ENCODE measurements around the gene POMGNT1. TPM values are rescaled to one million over a fixed set of nuclear protein-coding genes. Genes with fewer than 3 reads are reported as not detected.
A peak's percentile ranks its signal among the peaks of the same experiment; 100 is the strongest.

The POMGNT1 gene
- total RNA-seq, 1 experiment from 2014 or later, result 62.5 TPM

DNA sequence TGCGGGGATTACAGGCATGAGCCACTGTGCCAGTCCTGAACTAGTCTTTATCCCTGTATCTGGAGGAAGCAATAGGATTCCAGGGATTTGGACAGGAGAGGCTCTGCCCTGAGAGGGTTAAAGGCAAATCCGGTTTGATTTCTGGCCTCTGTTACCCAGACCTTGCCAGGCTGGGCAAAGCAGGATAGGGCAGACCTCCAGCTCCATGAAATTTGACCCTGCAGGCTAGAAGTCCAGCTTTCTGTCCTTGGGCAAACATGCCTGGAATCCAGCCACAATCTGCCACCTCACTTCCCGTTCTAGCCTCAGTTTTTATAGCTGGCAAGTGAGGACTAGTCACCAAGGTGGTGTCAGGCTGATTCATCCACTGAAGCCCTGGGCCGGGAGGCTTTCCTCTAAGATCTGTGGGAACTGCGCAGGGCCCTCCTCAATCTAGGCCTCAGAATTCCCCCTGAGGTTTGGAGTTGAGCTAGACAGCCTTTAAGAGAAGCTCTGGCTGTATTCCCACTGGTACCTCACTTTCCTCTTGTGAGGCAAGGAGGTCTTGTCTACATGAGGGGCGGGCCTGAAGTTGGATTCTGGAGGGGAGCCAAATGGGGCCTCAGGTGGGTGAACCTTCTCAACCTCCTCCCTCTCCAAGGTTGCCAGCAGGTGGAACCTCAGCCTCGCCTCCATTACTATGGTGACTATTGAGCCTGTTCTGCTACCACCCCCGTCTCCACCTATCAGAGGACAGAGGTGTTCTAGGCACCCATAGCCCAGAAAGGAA lies 15.0 kb downstream of the POMGNT1 start:
- DNase-seq (ENCODE audit: low read depth), result peak; percentile 99

DNA sequence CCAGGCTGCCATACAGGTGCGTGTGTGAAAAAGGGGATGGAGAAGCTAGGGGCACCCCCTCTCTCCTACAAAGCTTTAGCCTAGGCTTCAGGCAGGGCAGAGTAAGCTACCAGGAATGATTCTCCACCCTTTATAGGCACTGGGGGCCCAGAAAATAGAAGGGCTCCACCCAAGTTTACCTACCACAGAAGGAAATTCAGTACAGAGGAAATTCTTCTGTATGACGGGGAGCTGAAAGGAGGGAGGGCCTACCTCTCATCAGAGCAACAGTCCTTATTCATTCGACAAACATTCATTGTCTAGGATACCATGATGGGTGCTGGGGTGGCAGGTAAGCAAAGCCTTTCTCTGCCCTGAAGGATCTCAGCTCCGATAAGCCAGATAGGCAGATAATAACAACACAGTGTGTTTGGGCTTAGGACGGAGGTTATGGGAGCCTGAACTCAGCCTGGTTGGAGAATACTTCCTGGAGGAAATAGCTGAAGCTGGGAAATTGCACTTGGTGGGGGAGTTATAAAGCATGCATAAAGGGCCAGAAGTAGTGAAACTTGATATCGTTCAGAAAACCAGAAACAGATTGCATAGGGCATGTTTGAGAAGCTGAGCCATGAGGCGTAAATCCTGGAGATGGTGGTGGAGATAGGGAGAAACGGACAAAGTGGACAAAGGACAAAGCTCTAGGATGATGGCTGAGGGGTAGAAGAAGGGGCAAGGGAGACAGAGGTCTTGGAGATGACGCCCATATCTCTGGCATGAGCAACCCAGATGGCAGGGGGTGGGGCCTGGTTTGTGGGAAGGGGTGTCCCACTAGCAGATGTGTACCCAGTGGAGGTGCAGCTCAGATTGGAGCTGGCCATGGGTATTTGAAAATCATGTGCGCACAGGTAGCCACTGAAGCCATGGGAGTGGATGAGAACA lies 16.6 kb downstream of the POMGNT1 start:
- DNase-seq (ENCODE audit: low read depth), result peak; percentile 77

DNA sequence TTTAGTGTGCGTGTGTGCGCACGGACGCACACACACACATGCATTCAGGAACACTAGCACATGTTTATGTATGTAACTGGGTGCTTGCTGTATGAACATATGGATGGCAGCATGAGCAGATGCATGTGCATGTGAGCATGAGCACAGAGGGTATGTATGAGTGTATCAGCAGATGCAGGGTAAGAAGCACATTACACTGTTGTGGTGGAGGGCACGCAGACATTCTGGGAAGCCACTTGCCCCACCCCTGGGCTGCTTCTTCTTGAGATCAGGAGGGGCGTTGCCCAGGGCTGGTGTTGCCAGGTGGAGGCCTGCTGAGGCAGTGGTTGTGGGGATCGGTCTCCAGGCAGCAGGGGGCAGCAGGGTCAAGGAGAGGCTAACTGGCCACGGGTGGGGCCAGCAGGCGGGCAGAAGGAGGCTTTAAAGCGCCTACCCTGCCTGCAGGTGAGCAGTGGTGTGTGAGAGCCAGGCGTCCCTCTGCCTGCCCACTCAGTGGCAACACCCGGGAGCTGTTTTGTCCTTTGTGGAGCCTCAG lies 18.1 kb downstream of the POMGNT1 start:
- DNase-seq (ENCODE audit: low read depth), result peak; percentile 36

DNA sequence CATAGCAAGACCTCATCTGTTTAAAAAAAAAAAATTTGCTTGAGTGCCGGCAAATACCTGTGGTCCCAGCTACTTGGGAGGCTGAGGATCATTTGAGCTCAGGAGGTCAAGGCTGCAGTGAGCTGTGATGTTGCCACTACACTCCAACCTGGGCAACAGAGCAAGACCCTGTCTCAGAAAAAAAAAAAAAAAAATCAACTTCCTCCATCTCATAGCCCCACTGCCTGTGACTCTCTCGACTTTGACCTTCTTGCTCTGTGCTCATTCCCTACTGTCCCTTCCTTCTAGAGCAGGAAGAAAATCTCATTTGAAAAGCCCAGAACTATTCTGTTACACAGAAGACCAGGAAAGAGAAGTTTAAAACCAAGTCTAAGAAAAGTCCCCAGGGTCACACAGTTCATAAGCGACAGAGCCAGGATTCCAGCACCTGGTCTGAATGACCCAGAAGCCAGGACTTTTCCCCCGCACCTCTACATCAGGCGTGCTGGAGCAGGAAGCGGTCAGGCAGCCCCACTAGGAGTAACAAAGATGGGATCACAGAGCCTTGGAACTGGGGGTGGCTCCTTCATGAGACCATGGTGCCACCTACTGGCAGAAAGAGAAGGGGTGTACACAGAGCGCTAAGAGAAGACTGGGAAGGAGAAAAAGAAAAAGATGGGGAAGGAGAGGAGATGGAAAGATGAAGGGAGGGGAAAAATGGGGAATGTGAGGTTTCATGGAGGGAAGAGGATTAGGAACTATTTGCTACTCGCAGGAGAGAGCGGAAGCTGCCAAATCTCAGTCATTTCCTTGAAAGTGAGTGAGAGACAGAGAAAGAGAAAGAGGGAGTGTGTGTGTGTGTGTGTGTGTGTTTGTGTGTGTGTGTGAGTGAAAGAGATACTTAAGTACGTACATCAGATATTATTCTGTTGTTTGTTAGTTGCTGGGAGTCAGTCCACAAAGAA lies 18.8 kb downstream of the POMGNT1 start:
- peak; percentile 91 for DNase-seq (ENCODE audit: low read depth)

DNA sequence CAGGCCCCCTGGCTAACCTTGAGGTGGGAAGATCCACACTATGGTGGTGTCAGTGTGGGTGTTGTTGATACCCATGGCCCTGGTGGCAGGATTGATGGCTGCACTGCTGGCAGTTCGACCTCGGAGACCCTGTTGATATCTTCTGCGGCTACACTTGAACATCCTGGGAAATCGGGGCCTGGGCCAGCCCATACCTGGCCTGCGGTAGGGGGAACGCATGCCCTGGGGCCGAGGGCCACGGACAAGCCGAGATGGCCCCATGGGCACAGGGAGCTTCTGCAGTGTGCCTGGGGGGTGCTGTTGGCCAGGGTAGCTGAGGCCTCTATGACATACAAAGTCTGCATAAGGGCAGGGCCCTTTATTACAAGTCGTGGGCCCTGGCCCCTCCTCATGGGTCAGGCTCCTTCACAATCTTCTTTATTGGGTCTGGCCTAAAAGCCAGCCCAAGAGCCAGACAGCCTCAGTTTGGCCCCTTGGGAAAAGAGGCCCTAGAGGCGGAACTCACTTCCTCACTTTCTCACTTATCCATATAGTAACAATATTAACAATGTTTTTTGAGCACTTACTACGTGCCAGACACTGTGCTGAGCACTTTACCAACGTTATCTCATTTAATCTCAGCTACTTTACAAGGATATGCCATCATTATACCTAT lies 21.9 kb downstream of the POMGNT1 start, which contains the start of gene P3R3URF:
Gene P3R3URF (minus strand): TSS at position 278 of the 655 bp plus-strand sequence. CDS start 17 bp downstream, at position 261.
- DNase-seq (ENCODE audit: low read depth), result no peak

DNA sequence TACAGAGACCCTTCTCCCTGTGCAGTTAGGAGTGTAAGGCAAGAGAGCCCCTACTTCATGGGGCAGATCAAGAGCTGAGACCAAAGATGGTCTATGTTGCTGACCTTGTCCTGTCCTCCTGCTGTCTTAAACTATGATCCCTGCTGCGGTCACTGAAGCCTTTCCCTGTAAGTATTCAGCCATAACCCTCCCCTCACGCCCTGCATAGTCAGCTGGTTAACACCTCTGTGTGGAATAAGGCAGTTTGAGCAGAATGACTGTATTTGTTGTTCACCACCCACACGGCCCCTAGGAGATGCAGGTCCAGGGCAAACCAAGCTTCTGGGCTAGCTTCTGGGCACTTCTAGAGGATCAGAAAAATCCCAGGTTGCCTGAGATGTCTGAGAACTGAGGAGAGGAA lies 23.0 kb downstream of the POMGNT1 start:
- no peak for DNase-seq (ENCODE audit: low read depth)

DNA sequence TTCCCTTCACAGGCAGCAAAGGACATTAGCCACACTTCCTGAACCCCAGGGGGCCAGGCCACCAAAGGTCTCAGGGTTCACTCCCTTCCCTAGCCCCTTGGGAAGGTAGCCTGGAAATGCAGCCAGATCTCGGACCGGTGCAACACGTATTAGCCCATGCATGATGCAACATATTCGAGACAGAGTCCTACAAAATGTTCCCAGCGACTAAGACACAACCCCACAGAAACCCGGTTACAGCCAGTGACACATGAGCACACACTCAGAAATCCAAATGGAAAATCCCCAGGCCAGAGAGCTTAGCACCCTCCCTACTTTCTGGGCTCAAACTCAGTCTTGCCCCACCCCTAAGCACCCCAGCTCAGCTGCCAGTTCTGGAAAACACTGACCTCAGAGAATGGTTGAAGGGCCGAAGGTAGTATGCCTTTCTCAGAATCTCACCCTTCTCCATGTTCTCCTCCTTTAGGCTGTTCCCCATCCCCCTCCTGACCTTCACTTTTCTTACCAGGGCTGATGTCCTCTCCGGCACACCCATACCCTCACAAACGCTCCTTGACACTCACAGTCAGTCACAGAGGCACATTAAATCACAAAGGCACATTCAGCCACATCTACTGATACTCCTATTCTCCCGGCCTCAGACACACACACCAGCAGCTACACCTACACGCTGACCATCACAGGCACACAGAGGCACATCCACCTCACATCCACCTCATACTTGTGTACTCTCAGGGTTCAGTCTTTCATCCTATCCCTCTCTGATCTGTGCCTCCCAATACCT lies 23.6 kb downstream of the POMGNT1 start, which contains the start of gene TSPAN1:
Gene TSPAN1 (plus strand): TSS at position 640 of the 784 bp plus-strand sequence. CDS start 6,021 bp downstream, outside the sequence.
- no peak for DNase-seq (ENCODE audit: low read depth)

DNA sequence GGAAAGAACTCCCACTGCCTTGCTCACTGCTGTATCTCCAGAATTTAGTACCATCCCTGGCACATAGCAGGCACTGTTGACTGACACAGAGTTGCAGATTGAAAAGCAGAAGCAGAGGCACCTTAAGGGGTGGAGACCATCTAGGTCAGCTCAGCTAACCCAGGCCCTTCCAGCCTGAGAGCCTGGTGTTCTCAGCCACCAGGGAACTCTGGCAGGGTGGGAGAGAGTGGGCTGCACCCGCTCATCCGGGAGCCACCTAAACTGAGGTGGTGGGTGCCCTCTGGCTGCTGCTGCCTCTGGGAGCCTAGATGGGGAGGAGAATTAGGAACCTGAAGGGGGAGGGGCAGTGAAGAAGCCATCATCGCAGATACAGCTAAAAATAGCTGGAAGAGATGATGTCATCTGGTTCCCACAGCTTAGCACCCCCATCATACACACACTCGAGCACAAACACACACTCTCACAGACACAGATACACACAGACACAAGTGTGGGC lies 24.8 kb downstream of the POMGNT1 start:
- no peak for DNase-seq (ENCODE audit: low read depth)

DNA sequence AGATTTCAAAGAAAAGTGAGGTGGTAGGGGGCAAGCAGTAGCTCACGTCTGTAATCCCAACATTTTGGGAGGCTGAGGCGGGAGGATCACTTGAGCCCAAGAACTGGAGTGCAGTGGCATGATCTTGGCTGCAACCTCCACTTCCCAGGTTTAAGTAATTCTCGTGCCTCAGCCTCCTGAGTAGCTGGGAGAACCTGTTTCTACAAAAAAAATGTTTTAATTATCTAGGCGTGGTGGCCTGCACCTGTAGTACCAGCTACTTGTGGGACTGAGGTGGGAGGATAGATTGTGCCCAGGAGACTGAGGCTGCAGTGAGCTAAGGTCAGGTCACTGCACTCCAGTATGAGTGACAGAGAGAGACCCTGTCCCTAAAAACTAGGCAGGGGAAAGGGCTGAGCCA lies 25.9 kb downstream of the POMGNT1 start:
- no peak for DNase-seq (ENCODE audit: low read depth)

DNA sequence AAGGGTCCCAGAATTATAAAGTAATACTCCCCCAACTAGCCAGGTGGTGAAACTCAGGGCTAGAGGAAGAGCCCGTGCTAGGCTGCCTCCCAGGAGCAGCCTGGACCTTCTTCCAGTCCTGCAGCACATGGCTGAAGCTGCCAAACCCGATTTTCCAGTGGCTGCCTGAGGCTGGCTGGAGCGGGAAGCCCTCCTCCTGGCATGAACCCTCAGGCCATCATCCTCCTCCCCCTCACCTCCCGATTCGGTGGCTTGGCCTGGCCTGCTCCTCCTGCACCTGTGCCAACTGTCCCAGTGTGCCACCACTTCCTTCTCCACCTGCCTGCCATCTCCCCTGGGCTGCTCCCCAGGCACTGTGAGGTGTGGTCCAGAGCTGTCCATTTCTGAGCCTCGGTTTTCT lies 26.4 kb downstream of the POMGNT1 start:
- DNase-seq (ENCODE audit: low read depth), result no peak

DNA sequence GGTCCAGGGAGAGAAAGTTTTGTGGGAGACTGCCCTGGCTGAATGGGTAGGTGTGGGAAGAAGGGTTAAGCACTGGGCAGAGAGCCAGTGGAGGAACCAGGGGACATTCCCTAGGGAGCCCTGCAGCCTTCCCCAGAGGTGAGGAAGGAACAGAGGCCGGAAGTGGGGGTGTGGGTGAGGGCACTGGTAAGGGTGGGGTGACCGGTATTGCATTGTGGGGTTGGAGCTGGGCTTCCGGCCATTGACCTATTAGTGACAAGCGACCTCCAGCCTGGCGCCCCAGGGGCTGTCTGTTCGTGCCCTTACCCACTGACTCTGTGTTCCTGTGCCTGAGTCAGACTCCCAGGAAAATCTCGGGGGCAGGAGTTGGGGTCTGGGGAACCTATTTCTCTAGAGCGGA lies 26.9 kb downstream of the POMGNT1 start:
- peak; percentile 49 for DNase-seq (ENCODE audit: low read depth)

DNA sequence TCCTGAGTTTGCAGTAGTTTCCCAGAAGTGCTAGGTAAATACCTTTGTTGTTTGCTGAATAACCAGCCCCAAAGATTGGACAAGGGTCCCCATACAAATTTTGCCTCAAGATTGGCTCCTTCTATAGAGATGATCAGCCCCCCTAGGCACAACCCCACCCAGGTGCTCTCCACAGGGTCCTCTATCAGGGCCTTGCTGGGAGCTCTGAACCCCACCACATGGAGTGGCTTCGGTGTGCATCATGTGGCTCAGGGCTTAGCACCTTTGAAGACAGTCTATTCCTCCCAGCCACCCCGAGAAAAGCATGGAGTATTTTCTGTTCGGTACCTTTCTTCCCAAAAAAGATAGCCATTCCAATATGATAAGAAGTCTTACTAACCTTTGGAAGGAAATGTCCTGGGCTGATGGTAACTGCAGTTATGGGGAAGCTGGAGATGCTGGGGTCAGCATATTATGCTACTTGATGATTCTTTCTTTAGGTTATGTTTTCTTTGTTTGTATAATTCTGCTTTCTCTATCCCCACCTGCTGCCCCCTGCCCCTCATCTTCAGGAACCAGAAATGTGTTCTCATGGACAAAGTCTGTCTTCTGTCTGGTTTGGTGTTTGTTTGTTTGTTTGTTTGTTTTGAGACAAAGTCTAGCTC lies 28.3 kb downstream of the POMGNT1 start:
- DNase-seq (ENCODE audit: low read depth), result no peak

DNA sequence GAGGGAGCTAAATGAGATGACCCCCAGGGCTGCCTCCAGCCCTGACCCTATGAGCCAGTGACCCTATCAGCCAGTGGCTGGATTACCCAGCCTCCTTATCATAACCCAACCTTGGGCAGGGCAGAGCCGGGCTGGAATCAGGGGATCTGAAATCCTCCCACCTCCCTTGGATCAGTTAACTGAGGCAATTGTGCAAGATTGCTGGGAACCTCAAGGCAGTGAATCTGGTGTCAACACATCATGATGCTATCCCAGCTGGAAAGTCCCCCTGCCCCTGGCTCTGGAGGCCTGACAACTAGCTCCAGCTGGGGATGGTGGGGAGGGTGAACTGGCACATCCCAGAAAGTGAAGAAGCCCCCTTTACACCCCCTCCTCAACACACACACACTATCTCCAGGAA lies 29.8 kb downstream of the POMGNT1 start:
- DNase-seq (ENCODE audit: low read depth), result no peak

DNA sequence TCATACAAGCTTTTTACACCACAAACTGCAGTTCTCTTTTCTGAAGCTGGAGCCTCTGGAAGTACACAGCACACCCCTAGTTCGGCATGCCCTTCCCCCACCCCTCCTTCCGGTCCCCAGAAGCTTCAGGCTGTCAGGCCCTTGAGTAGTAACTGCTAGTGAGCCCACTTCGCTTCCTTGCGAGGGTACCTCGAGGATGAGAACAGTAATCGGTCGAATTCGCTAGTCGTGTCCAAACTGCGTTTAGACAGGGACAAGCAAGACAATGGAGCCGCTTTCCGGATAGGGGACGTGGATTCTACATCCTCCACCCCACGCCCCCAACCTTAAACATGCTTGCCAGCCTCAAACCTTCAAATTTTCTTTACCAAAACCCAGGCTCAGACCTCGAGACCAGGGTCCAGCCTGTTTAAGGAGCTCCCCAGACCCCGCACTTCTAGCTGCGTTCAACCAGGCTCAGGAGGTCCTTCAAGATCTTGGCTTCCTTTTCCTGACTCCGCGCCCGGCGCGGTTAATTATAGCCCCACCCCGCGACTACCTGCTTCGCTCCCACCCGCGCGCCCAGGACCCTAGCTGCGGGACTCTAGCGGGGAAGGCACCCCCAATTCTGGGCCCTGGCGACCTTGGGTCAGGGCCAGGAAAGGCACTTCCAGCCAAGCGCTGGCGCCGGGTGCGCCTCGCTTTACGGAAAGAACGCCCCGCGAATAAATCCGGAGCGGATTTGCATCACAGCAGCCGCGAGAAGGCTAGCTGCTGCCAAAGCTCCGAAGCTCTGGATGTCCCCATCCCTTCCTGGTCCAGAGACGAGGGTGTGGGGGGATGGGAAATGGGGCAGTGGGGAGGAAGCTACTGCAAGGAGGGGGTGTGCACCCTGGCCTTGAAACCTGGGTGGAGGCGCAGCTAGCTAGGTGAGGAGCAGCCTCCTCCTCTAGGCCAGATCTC lies 31.4 kb downstream of the POMGNT1 start:
- DNase-seq (ENCODE audit: low read depth), result no peak

DNA sequence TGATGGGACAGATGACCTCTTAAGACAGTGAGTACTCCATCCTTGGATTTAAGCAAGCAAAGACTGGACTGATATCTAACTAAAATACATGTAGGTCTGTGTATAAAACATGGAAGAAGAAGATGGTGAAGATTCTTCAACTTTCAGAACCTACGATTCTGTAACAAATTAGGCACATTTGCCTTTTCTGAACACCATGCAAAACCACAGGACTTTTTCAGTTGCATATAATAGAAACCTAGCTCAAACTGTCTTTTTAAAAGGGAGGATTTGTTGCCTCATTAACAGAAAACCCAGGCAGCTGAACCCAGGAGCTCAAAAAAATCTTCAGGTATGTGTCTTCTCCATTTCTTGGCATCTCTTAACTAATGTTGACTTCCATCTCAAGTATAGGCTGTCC lies 38.0 kb downstream of the POMGNT1 start:
- DNase-seq (ENCODE audit: low read depth), result no peak

DNA sequence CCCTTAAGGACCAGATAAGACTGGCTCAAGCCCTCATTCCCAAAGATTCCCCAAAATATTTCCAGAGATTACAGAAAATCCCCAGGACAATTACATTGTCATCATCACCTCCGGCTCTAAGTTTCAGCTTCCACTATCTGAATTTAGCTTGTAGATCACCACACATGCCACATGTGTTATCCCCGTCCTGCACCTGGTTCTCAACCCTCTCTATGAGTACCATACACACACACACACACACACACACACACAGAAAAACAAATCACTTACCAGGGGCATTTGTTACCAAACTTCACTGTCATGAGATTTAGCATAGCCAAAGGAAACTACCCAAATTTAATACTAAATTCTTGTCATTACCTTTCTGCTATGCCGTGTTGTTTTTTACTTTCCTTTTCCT lies 38.7 kb downstream of the POMGNT1 start:
- DNase-seq (ENCODE audit: low read depth), result no peak

DNA sequence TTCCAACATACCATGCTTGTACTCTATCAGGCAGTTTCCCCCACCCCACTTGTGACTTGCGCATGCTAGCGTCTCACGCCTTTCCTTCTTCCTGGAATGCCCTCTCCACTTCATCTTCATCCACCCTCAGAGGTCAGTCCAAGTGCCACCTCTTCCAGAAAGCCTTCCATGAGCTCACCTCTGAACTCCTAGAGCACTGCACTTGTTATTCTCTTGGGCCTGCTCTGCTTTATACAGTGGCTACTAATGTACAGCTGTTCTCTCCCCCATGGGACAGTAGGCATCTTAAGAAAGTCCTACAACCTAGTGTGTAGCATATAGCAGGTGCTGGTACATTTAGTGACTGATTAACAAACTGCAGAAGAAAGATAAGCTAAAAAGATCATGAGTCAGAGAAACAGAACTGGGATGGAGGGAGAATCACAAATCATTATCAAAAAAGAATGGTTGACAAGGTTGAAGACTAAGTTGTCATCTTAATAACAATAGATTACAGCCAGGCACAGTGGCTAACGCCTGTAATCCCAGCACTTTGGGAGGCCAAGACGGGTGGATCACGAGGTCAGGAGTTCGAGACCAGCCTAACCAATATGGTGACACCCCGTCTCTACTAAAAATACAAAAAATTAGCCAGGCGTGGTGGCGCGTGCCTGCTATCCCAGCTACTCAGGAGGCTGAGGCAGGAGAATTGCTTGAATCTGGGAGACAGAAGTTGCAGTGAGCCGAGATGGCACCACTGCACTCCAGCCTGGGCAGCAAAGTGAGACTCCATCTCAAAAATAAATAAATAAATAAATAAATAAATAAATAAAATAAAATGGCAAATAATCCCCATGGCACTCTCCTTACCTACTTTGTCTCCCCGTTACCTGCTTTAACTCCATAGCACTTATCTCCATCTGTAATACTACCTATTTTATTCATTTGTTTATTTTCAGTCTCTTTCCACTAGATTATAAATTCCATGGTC lies 39.6 kb downstream of the POMGNT1 start:
- DNase-seq (ENCODE audit: low read depth), result no peak
